Mammary epithelial cell (primary cell): Measurements from ENCODE around the gene SWI5.

Source experiments
- CTCF ChIP-seq, 2 donors: IDR thresholded peaks in 1 of 2; conservative IDR thresholded peaks in 1 of 2; 2 replicates each; pipeline ENCODE4 v1.5.1; 2011 to 2012; ENCODE audit warnings: inconsistent platforms in 2 of 2, low read length in 2 of 2, mild to moderate bottlenecking in 2 of 2, control low read depth in 1 of 2, low read depth in 1 of 2; ENCODE audit not compliant: insufficient read depth in 1 of 2; ENCODE audit errors: extremely low read depth in 1 of 2
- EZH2 ChIP-seq: IDR thresholded peaks from 2 replicates; pipeline ENCODE4 v1.6.1; 2012; ENCODE audit warnings: low read length, inconsistent platforms, borderline replicate concordance

GRCh38 chr9:128246471-128246870, 29.6 kb upstream of the SWI5 start:
- TF ChIP-seq CTCF (conservative IDR thresholded peaks at IDR 0.05 in 1 of 2, IDR thresholded peaks at IDR 0.05 in 1 of 2; ENCODE audit: extremely low read depth in 1 of 2, insufficient read depth in 1 of 2, low read depth in 1 of 2, low read length in 2 of 2) (no peak), EZH2 (no peak)
